HG03520 (cell line): ENCODE results near the gene ALPL.

Experiments
- ATAC-seq: cut with Tn5 transposase; IDR thresholded peaks from one replicate; pipeline ENCODE4 v1.9.1; 2021; ENCODE audit warnings: mild to moderate bottlenecking, moderate library complexity; ENCODE audit not compliant: unreplicated experiment

Gene ALPL

GRCh38 chr1:21574466-21575151 is 65.4 kb downstream of the ALPL start:
- ATAC-seq, result no peak

GRCh38 chr1:21575351-21575942 is 66.2 kb downstream of the ALPL start:
- no peak for ATAC-seq

- ATAC-seq, result no peak
Measured at GRCh38 chr1:21576031-21576797, 67.0 kb downstream of the ALPL start.

- ATAC-seq, result no peak
Measured at GRCh38 chr1:21576798-21577187, 67.6 kb downstream of the ALPL start.

GRCh38 chr1:21577324-21577723 is 68.1 kb downstream of the ALPL start:
- ATAC-seq, result no peak

GRCh38 chr1:21577933-21578332 is 68.7 kb downstream of the ALPL start:
- ATAC-seq, result no peak

GRCh38 chr1:21579791-21580190 is 70.6 kb downstream of the ALPL start:
- ATAC-seq, result no peak

GRCh38 chr1:21584096-21584495 is 74.9 kb downstream of the ALPL start:
- ATAC-seq, result no peak

GRCh38 chr1:21585037-21585436 is 75.8 kb downstream of the ALPL start:
- ATAC-seq, result no peak

GRCh38 chr1:21586222-21586621 is 77.0 kb downstream of the ALPL start:
- ATAC-seq, result no peak

- ATAC-seq, result no peak
Measured at GRCh38 chr1:21586846-21587601, 77.8 kb downstream of the ALPL start.

- no peak for ATAC-seq
Measured at GRCh38 chr1:21587602-21587953, 78.4 kb downstream of the ALPL start.

- ATAC-seq, result no peak
Measured at GRCh38 chr1:21589618-21590017, 80.4 kb downstream of the ALPL start.

GRCh38 chr1:21590126-21590880 is 81.1 kb downstream of the ALPL start:
- ATAC-seq, result no peak

- no peak for ATAC-seq
Measured at GRCh38 chr1:21590934-21591333, 81.7 kb downstream of the ALPL start.

- no peak for ATAC-seq
Measured at GRCh38 chr1:21592086-21592865, 83.1 kb downstream of the ALPL start.

GRCh38 chr1:21593231-21593630 is 84.0 kb downstream of the ALPL start:
- ATAC-seq, result no peak

GRCh38 chr1:21594501-21594900 is 85.3 kb downstream of the ALPL start:
- no peak for ATAC-seq

- ATAC-seq, result no peak
Measured at GRCh38 chr1:21594935-21595897, 86.0 kb downstream of the ALPL start.
